HG03139 (cell line): ENCODE data around the gene DPM2.

Source experiments
- ATAC-seq: cut with Tn5 transposase; IDR thresholded peaks from one replicate; pipeline ENCODE4 v1.9.1; 2021; ENCODE audit not compliant: unreplicated experiment

DPM2 gene

GRCh38 chr9:127938298-127938690, 640 bp upstream of the DPM2 start:
- ATAC-seq = no peak

GRCh38 chr9:127937056-127937387, 632 bp downstream of the DPM2 start:
- ATAC-seq = no peak

- no peak for ATAC-seq
Measured at GRCh38 chr9:127936347-127936852, 1.3 kb downstream of the DPM2 start.

- no peak for ATAC-seq
Measured at GRCh38 chr9:127935765-127936221, 1.9 kb downstream of the DPM2 start.

GRCh38 chr9:127934986-127935385, 2.7 kb downstream of the DPM2 start:
- ATAC-seq = no peak

- no peak for ATAC-seq
Measured at GRCh38 chr9:127934248-127934647, 3.4 kb downstream of the DPM2 start.

- ATAC-seq = no peak
Measured at GRCh38 chr9:127931092-127931881, 6.4 kb downstream of the DPM2 start.

- peak; percentile 47 for ATAC-seq
Measured at GRCh38 chr9:127930231-127931091, 7.2 kb downstream of the DPM2 start, which contains the start of gene PIP5KL1. TSS of gene PIP5KL1 (minus strand) at chr9:127930777. CDS start at chr9:127930752, 25 bp downstream.

GRCh38 chr9:127929625-127929979, 8.1 kb downstream of the DPM2 start:
- no peak for ATAC-seq

GRCh38 chr9:127928676-127929624, 8.7 kb downstream of the DPM2 start:
- ATAC-seq = no peak

- no peak for ATAC-seq
Measured at GRCh38 chr9:127927988-127928675, 9.5 kb downstream of the DPM2 start.

GRCh38 chr9:127927201-127927987, 10.3 kb downstream of the DPM2 start:
- ATAC-seq = no peak

GRCh38 chr9:127926906-127927200, 10.8 kb downstream of the DPM2 start:
- no peak for ATAC-seq

- ATAC-seq = no peak
Measured at GRCh38 chr9:127925959-127926905, 11.4 kb downstream of the DPM2 start.

- ATAC-seq = no peak
Measured at GRCh38 chr9:127924736-127925444, 12.8 kb downstream of the DPM2 start.

- ATAC-seq = no peak
Measured at GRCh38 chr9:127923771-127924170, 13.9 kb downstream of the DPM2 start.

GRCh38 chr9:127923046-127923445, 14.6 kb downstream of the DPM2 start:
- no peak for ATAC-seq

- ATAC-seq = no peak
Measured at GRCh38 chr9:127921557-127922120, 16.0 kb downstream of the DPM2 start.
